GM23338 (cell line): ENCODE data around the gene ADGB. TPM values are rescaled to one million over a fixed set of nuclear protein-coding genes. Genes with fewer than 3 reads are reported as not detected.
A peak's percentile ranks its signal among the peaks of the same experiment; 100 is the strongest.
"Not testable (repeated sequence)": the region's sequence is repeated elsewhere in the genome, so short reads cannot be mapped to it uniquely, and the experiment has no call there.

Source experiments
- ATAC-seq: fragments of 200-7000 bp; cut with Tn5 transposase; 3 replicates; pipeline ENCODE4 v1.9.1; 2020
- DNase-seq: peaks from one replicate; pipeline ENCODE4 v3.0.0-alpha.2; 2015; ENCODE audit warnings: low spot score
- H2AFZ ChIP-seq: fragments of 200-600 bp; sonication (generic); 2 replicates; pipeline ENCODE4 v1.8.0; 2016; ENCODE audit warnings: antibody characterized with exemption, mild to moderate bottlenecking, moderate library complexity
- H3F3A ChIP-seq: fragments of 200-600 bp; sonication (generic); replicated peaks from 2 replicates; pipeline ENCODE4 v1.8.0; 2017; ENCODE audit warnings: antibody characterized with exemption, mixed run types, low read depth
- H3K27ac ChIP-seq: fragments of 200-600 bp; sonication (generic); 2 replicates; pipeline ENCODE4 v1.6.1; 2016; ENCODE audit warnings: low read depth
- H3K27me3 ChIP-seq: fragments of 200-600 bp; sonication (generic); 2 replicates; pipeline ENCODE4 v1.8.0; 2016; ENCODE audit warnings: mild to moderate bottlenecking, mixed run types, moderate library complexity; ENCODE audit not compliant: insufficient read depth
- H3K36me3 ChIP-seq: fragments of 200-600 bp; sonication (generic); 2 replicates; pipeline ENCODE4 v1.8.0; 2016; ENCODE audit warnings: mild to moderate bottlenecking; ENCODE audit not compliant: insufficient read depth
- H3K4me1 ChIP-seq: fragments of 200-600 bp; sonication (generic); 2 replicates; pipeline ENCODE4 v1.8.0; 2016; ENCODE audit warnings: mild to moderate bottlenecking, moderate library complexity; ENCODE audit not compliant: insufficient read depth
- H3K4me2 ChIP-seq: fragments of 200-600 bp; sonication (generic); 2 replicates; pipeline ENCODE4 v1.7.1; 2017; ENCODE audit warnings: mixed run types
- H3K4me3 ChIP-seq: fragments of 200-600 bp; sonication (generic); 2 replicates; pipeline ENCODE4 v1.6.1; 2016; ENCODE audit warnings: mixed run types
- H3K79me2 ChIP-seq: fragments of 200-600 bp; sonication (generic); replicated peaks from 2 replicates; pipeline ENCODE4 v1.8.0; 2017; ENCODE audit warnings: mild to moderate bottlenecking; ENCODE audit not compliant: insufficient read depth
- H3K9me2 ChIP-seq: fragments of 200-600 bp; sonication (generic); 2 replicates; pipeline ENCODE4 v1.8.0; 2017; ENCODE audit not compliant: insufficient read depth
- H4K20me1 ChIP-seq: fragments of 200-600 bp; sonication (generic); replicated peaks from 2 replicates; pipeline ENCODE4 v1.8.0; 2017; ENCODE audit warnings: mild to moderate bottlenecking; ENCODE audit not compliant: insufficient read depth
- H3K27ac Mint-ChIP-seq: 2 replicates; pipeline ENCODE4 v1.8.0; 2020; ENCODE audit warnings: inconsistent platforms, mild to moderate bottlenecking, moderate library complexity, mixed read lengths
- H3K27me3 Mint-ChIP-seq: 3 replicates; pipeline ENCODE4 v1.8.0; 2022; ENCODE audit warnings: low read depth, mild to moderate bottlenecking, moderate library complexity, mixed read lengths, inconsistent platforms; ENCODE audit not compliant: insufficient read depth, poor library complexity
- H3K36me3 Mint-ChIP-seq: 3 replicates; pipeline ENCODE4 v1.8.0; 2021; ENCODE audit warnings: low read depth, mild to moderate bottlenecking, inconsistent platforms, moderate library complexity, mixed read lengths
- H3K4me1 Mint-ChIP-seq: 3 replicates; pipeline ENCODE4 v1.8.0; 2020; ENCODE audit warnings: mild to moderate bottlenecking, inconsistent platforms, mixed read lengths
- H3K4me3 Mint-ChIP-seq: 3 replicates; pipeline ENCODE4 v1.8.0; 2021; ENCODE audit warnings: moderate library complexity, mild to moderate bottlenecking, inconsistent platforms, mixed read lengths
- H3K9me3 Mint-ChIP-seq: 3 replicates; pipeline ENCODE4 v1.8.0; 2020; ENCODE audit warnings: moderate library complexity, mild to moderate bottlenecking, inconsistent platforms, mixed read lengths
- polyA plus RNA-seq: library from polyadenylated mRNA; unstranded; fragments of >200 nt; fragmentation: Nextera tagmentation; extraction: Ambion mirVana; gene quantifications from 2 replicates; pipeline ENCODE4 v1.2.1, GENCODE V29; 2016
- total RNA-seq: library from RNA; depleted of rRNA; stranded (reverse); fragments of >200 nt; shearing (Covaris generic); gene quantifications from 2 replicates; pipeline ENCODE4 v1.2.3, GENCODE V29; 2014
- TF ChIP-seq, protein P1 (sequence below): IDR thresholded peaks from one replicate; pipeline ENCODE4 v1.6.1; 2018; ENCODE audit warnings: antibody characterized with exemption; ENCODE audit not compliant: unreplicated experiment

ADGB gene
- total and polyA plus RNA-seq, 2 experiments from 2014 or later = not detected

DNA sequence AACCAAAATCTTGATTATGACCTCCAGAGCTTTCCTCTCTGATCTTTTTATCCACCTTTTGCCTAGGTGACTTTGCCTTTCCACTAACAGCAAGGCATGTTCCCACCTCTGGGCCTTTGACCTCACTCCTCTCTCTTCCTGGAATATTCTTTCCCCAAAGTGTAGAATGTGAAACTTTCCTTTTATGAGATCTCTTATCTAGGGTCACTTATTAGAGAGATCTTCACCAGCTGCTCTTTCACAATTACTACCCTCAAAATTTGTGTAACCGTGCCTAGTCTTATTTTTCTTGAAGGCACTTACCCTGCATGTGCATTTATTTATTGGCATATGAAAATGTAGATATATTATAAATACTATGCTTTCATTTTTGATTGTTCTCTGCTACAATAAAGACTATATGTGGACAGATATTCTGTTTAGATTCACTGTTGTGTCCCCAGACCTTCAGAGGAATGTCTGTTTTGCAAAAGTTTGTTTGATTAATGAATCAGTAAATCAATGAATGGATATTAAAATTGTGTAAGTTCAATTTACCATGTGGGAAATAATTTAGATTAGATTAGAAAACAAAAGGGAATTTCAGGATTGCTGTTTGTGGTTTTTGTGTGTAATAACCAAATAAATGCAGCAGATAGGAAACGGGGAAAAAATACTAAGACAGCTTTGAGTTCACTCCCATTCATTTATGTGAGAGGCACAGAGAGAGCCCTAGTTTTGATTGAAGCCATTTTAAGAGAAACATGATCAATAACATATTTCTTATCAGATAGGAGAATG, 207.0 kb downstream of the ADGB start:
- Mint-ChIP-seq H3K4me3 (no peak overlapping the region), H3K36me3 (no peaks in the 10 kb centered on the region), H3K27ac (no peak overlapping the region), H3K4me1 (peaks cover 3% of the 10 kb centered on the region; the same call in 1 of the 3 replicates), H3K27me3 (no peaks in the 10 kb centered on the region), H3K9me3 (no peaks in the 10 kb centered on the region)
- TF ChIP-seq, protein P1, sequence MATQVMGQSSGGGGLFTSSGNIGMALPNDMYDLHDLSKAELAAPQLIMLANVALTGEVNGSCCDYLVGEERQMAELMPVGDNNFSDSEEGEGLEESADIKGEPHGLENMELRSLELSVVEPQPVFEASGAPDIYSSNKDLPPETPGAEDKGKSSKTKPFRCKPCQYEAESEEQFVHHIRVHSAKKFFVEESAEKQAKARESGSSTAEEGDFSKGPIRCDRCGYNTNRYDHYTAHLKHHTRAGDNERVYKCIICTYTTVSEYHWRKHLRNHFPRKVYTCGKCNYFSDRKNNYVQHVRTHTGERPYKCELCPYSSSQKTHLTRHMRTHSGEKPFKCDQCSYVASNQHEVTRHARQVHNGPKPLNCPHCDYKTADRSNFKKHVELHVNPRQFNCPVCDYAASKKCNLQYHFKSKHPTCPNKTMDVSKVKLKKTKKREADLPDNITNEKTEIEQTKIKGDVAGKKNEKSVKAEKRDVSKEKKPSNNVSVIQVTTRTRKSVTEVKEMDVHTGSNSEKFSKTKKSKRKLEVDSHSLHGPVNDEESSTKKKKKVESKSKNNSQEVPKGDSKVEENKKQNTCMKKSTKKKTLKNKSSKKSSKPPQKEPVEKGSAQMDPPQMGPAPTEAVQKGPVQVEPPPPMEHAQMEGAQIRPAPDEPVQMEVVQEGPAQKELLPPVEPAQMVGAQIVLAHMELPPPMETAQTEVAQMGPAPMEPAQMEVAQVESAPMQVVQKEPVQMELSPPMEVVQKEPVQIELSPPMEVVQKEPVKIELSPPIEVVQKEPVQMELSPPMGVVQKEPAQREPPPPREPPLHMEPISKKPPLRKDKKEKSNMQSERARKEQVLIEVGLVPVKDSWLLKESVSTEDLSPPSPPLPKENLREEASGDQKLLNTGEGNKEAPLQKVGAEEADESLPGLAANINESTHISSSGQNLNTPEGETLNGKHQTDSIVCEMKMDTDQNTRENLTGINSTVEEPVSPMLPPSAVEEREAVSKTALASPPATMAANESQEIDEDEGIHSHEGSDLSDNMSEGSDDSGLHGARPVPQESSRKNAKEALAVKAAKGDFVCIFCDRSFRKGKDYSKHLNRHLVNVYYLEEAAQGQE = no peak
- H2AFZ ChIP-seq = no peak overlapping the region
- H3K79me2 ChIP-seq = no peaks in the 10 kb centered on the region
- DNase-seq (no peak), ATAC-seq (no peak)
- H3F3A ChIP-seq = no peaks in the 10 kb centered on the region
- H3K27ac ChIP-seq = no peak overlapping the region
- no peak overlapping the region for H3K4me3 ChIP-seq
- no peaks in the 10 kb centered on the region for H4K20me1 ChIP-seq
- no peak overlapping the region for H3K4me2 ChIP-seq
- no peaks in the 10 kb centered on the region for H3K36me3 ChIP-seq
- H3K27me3 ChIP-seq = no peaks in the 10 kb centered on the region
- H3K9me2 ChIP-seq = 0 out of 2 replicates have a peak, but pooled peaks cover 3% of the 10 kb centered on the region
- H3K4me1 ChIP-seq = 0 out of 2 replicates have a peak, but pooled peaks cover 8% of the 10 kb centered on the region

DNA sequence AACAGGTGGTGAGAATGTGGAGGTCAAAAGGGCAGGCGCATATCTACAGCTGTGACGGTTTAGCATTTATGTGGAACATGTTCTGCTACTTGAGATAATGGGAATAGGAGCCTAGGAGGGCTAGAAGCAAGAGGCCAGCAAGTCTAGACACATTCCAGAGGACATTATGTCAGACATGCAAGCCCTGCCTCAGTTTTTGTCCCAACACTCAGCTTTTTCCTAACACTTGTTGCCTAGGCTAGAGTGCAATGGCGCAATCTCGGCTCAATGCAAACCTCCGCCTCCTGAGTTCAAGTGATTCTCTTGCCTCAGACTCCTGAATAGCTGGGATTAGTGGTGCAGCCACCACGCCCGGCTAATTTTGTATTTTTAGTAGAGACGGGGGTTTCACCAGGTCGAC, 210.2 kb downstream of the ADGB start:
- not testable (repeated sequence) for H3F3A ChIP-seq, H3K27me3 Mint-ChIP-seq, H3K79me2 ChIP-seq, H3K4me1 ChIP-seq, H3K4me3 ChIP-seq, ATAC-seq, H3K36me3 Mint-ChIP-seq, DNase-seq, H2AFZ ChIP-seq, H3K27ac Mint-ChIP-seq, H3K4me3 Mint-ChIP-seq, H3K9me3 Mint-ChIP-seq, H3K27me3 ChIP-seq, H3K36me3 ChIP-seq, H3K9me2 ChIP-seq, H4K20me1 ChIP-seq, H3K27ac ChIP-seq, H3K4me1 Mint-ChIP-seq, H3K4me2 ChIP-seq

DNA sequence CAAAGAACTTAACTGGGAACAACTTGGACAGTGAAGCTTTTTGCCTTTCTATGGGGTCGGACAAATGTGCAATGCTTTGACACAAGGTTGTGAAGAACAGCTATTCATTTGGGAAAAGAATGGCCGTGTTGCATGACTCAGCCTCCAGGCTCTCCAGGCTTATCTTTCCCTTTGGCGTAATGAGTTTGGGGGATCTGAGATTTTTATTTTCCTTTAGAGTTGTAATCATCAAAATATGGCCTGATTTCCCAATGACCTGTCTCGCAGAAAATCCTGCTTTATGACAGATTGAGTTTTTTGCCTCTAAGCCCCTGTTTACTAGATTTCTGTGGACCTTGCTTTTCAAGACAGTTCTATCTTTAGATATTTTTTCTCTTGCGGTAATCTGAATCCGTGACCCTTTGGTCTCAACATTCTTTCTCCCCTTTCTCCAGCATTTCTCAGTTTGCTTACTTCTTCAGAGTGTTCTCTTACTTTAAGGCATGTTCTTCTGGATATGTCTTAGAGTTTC, 214.1 kb downstream of the ADGB start:
- not testable (repeated sequence) for H3F3A ChIP-seq, H3K4me1 Mint-ChIP-seq, ATAC-seq, H3K9me2 ChIP-seq, H3K27ac Mint-ChIP-seq, H3K36me3 Mint-ChIP-seq, DNase-seq, H3K27me3 Mint-ChIP-seq, H3K27me3 ChIP-seq, H3K9me3 Mint-ChIP-seq, H3K4me1 ChIP-seq, H3K36me3 ChIP-seq, H3K27ac ChIP-seq, H3K79me2 ChIP-seq, H3K4me3 ChIP-seq, H4K20me1 ChIP-seq, H3K4me3 Mint-ChIP-seq, H3K4me2 ChIP-seq
- H2AFZ ChIP-seq = peak overlapping the region; percentile 59; the same call in 1 of the 2 replicates
